HG03060 (cell line): ENCODE data around the gene SDF4.

Source experiments
- ATAC-seq: cut with Tn5 transposase; IDR thresholded peaks from one replicate; pipeline ENCODE4 v1.9.1; 2021; ENCODE audit warnings: low read depth, moderate number of reproducible peaks; ENCODE audit not compliant: unreplicated experiment

Gene SDF4

DNA sequence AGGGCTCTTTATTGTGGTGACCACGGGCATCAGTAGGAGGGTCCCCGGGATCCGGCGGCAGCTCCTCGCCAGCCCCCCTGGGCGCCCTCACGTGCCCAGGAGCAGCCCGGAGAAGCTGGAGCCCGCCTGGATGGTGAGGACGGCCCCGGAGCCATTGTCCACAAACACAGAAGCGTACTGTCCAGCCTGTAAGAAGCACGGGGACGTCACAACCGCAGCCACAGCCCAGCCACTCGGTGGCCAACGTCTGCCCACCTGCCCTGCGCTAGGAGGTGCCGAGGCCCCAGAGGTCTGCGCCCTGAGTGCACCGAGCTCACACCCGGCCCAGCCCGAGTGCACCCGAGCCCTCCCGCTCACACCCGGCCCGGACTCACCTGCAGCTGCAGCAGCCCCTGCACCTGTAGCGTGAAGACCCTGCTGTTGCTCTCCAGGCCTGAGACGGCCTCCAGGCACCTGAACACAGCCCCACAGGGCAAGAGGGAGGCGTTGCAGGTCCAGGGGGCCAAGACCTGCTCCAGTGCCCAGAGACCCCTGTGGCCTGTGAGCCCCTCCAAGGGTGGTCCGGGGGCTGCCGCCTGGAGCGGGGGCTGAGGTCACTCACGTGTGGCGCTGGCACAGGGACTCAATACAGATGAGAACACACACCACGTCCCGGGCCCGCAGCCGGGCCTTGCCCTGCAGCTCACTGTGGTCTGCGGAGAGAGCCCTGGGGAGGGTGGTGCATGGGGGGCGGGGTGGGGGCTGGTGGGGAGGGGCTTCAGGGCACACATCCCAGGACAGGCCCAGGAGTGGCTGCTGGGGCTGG lies 10.9 kb upstream of the SDF4 start:
- no peak for ATAC-seq

DNA sequence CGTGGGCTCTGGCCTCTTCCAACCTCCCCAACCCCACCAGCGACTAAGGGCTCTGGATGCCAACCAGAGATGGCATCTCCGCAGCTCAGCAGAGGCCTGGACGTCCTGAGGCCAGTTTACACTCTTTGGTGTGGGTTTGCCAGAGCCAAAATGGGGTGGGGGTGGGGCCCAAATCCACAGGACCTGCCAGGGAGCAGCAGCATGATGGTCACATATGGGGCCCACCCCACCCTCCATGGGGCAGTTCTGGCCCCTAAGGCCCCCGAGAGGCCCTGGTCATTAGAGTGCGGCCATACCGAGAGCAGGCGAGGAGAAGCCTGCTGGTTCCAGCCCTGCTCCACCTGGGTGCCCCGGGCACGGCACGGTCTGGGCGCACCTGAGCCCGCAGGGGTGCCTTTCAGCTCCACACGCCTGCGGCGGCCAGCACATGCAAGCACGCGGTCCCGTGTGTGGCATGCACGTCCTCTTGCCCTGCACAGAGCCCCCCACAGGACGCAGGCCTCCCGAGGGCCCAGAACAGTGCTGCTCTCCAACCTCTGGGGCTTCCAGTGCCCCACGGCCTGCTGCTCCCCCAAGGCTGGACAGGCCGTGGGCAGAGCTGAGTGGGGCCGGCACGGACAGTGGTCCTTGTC lies 9.9 kb upstream of the SDF4 start:
- ATAC-seq: no peak

GRCh38 chr1:1240822-1241587 lies 9.2 kb upstream of the SDF4 start:
- no peak for ATAC-seq

- ATAC-seq: no peak
Measured at GRCh38 chr1:1240348-1240732, 8.5 kb upstream of the SDF4 start.

- ATAC-seq: no peak
Measured at GRCh38 chr1:1239614-1240347, 8.0 kb upstream of the SDF4 start.

- ATAC-seq: no peak
Measured at GRCh38 chr1:1239227-1239613, 7.4 kb upstream of the SDF4 start.

- ATAC-seq: no peak
Measured at GRCh38 chr1:1238702-1239178, 6.9 kb upstream of the SDF4 start.

DNA sequence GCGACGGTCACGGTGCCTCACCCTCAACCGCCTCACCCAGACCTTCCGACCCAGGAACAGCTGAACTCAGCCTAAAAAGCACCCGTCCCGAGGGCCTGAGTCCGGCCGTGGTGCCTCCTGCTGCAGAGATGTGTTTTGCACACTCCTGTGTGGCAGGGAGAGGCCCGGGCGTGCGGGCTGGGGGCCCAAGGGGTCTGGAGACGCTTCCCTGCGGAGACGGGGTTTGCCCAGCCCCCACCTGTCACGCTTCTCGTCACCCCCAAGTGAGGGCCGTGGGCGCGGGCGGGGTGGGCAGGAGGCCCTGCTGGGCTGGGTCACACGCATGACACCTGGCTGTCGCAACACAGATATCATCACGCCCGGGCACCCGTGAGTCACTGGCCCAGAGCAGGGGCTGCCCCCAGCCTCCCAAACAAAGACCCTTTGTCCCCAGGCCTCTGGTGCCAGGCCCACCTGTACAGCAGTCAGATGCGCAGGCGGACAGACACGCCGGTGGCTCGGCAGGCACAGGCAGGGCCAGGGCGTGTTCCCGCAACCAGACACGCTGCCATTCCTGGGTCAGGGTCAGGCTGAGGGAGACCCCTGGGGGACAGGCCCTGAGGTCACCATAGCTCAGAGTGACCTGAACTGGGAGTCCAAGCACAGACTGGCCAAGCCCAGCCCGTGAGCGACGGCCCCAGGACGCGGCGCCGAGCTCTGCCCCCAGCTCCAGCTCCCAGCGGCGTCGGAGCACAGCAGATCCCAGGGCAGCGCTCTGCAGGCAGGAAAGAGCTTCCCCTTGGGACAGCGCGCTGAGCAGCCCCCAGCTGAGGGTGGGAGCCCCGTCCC lies 6.3 kb upstream of the SDF4 start:
- ATAC-seq: no peak

DNA sequence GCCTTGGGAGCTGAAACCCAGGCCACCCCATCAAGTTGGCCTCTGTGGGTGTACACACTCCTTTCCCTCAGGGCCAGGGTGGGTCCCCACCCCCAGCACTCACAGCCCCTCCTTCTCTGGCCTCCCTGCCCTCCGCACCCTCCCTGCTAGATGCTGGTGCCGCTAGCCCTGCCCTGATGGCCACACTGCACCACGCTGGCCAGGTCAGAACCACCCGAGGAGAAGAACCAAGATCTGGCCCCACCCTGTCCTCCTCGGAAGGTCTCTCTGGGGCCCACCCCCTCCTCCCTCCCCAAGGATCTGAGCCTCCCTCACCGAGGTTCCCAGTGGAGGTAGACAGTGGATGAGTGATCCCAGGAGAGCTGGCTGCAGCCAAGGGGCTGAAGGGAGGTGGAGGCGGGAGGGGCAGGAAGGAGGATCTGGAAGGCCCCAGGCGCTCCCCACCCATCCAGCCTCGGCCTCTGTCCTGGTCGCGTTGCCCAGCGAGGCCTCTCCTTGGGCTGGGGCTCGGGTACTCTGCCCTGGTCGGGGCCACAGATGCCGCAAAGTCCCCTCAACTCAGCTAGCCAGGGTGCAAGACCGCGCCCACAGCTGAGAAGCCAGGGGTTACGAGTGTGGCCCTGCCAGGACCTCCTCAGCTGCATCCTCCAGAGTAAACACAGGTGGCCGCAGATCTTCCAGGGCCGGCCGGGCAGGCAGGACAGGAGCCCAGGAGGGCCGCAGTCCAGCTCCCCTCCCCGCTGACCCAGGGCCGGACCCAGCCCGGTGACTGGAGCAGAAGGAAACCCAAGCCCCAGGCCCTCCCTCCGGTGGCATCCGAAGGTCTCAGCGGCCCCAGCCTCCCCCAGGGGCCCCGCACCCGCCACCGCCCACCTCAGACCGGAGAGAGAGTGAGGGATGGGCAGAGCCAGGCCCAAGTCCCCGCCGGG lies 5.4 kb upstream of the SDF4 start:
- ATAC-seq: no peak

DNA sequence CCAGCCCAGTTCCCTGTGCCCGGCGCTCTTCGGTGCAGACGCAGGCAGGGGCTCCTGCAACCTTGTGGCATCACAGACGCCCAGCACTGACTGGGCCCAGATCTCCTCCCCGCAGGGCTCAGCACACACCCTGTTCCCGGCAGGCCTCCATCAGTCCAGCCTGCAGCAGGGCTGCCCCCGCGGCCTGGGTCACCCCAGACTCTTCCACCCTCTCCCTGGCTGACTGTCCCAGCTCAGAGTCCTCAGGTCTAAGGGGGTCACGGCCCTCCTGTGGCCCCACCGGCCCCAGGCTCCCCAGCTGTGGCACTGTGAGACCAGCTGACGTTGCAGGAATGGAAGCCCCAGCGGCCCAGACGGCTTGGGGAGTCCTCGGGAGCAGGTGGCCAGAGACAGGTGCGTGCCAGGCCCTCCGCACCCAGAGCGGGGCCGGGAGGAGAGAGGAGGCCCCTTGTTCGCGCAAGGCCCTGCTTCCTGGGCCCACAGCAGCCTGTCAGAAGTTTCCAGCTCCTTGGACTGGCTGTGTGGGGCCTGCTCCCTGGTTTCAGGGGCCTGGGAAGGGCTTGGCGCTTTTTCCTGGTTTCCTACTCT lies 4.5 kb upstream of the SDF4 start:
- no peak for ATAC-seq

GRCh38 chr1:1235016-1235744 lies 3.4 kb upstream of the SDF4 start:
- ATAC-seq: no peak

DNA sequence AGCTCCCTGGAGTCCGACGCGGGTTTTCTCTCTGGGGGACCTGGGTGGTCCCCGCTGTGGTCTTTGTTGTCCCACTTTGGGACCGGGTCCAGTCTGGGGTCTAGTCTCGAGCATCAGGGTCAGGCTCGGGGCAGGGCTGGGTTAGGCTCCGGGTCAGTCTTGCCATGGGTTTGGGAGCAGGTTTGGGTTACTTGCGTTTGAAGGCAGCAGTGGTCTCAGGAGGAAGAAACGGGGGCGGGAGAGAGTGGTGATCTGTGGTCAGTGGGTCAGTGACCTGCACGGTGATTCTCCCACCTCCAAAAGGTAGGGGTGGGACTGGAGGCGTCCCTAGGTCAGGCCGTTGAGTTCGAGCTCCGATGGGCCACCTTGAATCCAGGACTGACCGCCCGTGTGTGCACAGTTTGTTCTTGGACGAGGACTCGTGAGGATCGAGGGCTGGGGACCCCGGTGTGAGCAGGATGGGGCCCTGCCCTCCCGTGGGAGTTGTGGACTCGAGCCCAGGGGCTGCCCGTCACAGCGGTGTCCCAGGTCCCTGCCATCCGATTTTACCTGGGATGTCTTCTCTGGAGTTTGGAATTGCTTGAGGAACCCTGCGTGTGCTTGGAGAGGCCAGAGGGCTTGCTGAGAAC lies 2.5 kb upstream of the SDF4 start:
- ATAC-seq: no peak

DNA sequence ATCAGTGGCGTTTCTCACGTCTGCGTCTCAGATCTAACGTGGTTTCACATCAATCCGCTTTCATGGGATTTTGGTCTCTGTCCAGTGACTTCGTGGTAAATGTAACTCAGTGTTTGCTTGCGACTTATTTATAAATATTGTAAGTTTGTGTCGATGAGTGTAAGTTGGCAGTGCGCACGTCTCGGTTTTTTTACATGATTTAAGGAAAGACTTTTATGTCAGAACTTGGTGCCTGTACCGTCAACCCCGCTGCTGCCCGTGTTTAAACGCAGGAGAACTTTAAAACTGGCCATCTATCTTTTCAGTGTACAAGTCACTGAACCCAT lies 1.7 kb upstream of the SDF4 start:
- no peak for ATAC-seq

DNA sequence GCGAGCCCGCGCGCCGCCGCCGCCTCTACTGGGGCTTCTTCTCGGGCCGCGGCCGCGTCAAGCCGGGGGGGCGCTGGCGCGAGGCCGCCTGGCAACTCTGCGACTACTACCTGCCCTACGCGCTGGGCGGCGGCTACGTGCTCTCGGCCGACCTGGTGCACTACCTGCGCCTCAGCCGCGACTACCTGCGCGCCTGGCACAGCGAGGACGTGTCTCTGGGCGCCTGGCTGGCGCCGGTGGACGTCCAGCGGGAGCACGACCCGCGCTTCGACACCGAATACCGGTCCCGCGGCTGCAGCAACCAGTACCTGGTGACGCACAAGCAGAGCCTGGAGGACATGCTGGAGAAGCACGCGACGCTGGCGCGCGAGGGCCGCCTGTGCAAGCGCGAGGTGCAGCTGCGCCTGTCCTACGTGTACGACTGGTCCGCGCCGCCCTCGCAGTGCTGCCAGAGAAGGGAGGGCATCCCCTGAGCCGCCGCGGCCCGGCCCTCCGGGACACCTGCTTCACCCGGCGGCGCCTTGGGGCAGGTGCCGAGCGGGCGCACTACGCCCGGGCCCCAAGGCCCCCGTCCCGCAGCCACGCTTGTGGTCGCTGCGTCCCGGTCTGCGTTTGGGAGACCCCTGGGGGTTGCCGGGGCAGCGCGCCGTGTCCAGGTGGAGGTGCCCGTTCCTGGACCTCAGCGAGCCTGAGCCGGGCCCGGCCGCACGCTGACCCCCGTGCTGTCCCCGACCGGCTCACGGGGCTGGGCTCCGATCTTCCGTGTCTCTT lies 1.2 kb upstream of the SDF4 start:
- ATAC-seq: no peak

- no peak for ATAC-seq
Measured at GRCh38 chr1:1232208-1232795, 501 bp upstream of the SDF4 start, which contains the start of gene B3GALT6. Gene B3GALT6 (plus strand): TSS chr1:1232237. CDS start chr1:1232279, 42 bp downstream.

DNA sequence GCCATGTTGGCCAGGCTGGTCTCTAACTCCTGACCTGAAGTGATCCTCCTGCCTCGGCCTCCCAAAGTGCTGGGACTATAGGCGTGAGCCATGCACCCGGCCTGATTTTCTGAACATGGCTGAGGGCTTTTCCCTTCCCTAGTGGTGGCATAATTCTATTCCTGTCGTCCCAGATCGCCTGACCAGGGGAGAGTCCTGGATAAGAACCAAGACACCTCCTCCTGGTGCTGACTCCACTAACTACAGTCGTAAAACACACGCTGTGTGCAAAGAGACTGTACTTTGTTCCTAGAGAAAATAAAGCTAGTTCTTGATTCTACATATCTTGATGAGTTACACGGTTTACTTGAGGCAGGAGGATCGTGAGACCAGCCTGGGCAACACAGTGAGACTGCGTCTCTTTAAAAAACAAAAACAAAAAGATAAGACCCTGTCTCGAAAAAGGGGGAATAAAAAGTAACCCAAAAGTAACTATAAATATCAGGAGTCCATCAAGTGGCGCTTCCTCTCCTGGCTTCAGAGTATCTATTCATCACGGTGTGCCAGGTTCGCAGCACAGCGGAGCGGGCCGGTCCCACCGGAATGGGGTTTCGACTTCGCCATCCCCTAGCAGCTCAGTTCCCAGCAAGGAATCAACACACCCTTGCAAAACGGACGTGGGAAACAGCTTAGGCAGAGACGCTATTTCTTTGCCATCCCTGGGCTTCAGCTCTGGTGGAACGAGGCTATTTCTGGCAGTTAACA lies 973 bp downstream of the SDF4 start:
- ATAC-seq: no peak
